HG03159 (cell line): Measurements from ENCODE around the gene ZNF219.

Experiments used
- ATAC-seq: cut with Tn5 transposase; IDR thresholded peaks from one replicate; pipeline ENCODE4 v1.9.1; 2021; ENCODE audit warnings: mild to moderate bottlenecking, moderate library complexity; ENCODE audit not compliant: unreplicated experiment

Gene ZNF219

GRCh38 chr14:21102521-21103410, 4.3 kb upstream of the ZNF219 start:
- no peak for ATAC-seq

DNA sequence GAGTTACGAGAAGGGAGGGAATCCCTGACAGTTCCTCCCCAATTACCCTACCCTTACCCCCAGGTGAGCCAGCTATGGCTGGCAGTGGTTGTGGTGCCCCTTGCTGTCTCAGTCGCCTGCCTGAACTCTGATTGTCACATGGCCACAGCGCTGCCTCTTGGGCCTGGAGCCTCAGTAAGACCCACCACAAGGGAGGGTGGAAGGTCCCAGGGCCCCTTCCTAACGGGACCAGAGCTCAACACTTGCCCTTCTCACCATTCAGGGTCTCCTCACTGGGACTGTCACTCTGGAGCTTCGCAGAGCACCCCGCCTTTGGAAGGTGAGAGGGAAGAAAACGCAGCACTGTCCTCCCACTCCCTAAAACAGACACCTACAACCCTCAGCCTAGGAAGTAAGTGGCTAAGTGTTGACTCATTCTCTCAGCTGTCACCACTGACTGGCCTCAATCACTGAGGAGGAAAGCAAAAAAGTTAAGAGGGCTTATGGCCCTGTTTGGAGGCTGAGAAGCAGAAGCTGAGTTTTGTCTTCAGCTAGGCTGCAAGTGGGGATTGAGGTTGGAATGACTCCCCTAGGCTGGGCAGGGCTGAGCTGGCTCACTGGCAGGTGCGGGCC, 3.5 kb upstream of the ZNF219 start:
- ATAC-seq, result no peak

DNA sequence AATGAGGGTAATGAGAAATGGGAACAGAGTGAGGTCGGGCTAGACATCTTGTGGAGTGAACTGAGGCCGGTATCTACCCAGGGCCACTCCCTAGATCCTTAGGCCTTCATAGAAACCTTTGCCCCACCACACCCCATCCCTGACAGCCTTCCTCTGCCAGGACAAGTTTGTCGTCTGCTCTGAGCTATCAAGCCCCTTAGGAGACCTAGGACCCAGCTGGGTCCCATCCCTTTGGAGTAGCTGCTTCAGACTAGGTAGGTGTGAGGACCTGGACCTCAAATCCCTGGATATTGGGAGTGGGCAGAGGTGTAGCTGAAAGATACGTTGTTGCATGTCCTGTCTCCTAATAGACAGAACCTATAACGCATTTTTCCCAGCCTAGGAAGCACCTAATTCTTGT, 2.5 kb upstream of the ZNF219 start, which contains the start of gene TMEM253:
TMEM253 (plus strand) TSS at position 136 of the 400 bp plus-strand sequence. CDS start 278 bp downstream, outside the sequence.
- no peak for ATAC-seq

DNA sequence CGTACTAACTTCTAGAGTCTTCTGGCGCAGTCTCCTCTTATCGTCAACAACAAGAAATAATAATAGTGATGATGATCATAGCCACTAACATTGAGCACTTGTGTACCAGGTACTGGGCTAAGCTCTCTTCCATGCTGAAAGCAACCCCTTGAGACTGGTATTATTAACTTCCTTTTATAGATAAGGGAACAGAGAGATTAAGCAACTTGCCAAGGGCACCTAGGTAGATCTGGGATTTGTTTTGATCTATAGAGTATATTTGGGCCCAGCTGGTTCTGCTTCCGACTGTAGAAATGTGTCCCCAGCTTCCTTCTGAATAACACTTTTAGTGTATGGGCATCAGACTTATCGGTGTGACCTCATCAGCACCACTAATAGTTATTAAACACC, 1.1 kb upstream of the ZNF219 start:
- ATAC-seq, result no peak

DNA sequence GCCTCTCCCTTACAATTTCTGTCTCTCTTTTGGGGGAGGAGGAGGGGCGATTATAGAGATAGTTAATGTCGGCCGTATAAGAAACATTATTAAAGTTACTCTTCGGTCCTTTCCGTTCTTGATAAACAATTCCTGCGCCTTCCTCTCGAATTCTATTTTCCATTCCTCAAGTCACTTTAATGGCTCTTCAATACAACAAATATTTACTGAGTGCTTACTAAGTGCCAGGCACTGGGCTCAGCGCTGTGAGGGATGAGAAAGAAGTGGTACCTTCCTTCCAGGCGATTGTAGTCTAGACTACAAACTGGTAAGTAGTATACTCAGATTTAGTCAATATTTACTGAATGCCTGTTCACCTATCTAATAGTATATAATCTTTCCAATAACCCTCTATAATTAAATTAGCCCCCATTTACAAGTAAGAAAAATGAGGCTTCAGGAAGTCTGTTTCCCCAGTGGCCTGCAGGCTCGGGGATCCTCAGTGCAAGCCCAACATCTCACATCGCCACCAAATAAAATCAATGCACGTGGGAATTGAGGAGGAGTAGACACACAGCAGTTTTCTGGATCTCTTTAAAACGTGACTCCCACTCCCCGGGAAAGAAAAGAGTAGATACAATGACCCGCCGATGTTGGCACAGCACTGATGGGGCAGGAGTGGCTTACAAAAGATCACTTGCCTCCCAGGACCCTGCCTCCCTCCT, 589 bp upstream of the ZNF219 start:
- ATAC-seq, result no peak

GRCh38 chr14:21097636-21098075, 799 bp downstream of the ZNF219 start:
- no peak for ATAC-seq

DNA sequence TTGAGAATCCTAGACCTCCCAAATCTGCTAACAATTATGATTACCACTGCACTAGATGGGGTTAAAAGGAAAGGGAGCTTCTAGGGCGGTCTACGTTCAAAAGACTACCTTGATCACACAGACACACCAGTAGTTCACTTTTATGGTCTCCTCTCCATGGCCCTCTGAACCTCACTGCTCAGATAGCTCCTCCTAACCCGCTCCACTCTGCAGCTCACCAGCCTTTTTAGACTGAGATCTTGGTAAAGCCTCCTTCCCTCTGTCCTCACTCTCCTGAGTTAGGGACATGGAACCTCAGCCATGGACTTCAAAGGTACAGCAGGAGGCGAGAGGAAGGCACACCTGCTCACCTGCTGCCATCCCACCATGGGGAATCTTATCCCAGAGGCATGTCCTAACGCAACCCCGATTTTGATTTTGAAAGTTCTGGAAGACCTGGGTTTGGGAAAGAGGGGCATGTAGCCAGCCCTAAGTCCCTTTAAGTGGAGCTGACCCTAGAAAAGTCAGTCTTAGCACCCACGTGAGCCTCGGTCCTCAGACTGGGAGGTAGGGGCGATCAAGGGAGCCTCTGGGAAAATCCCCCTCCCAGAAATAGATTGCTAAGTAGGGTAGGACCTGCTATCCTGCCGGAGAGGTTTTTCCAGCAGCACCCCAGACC, 1.3 kb downstream of the ZNF219 start:
- no peak for ATAC-seq

DNA sequence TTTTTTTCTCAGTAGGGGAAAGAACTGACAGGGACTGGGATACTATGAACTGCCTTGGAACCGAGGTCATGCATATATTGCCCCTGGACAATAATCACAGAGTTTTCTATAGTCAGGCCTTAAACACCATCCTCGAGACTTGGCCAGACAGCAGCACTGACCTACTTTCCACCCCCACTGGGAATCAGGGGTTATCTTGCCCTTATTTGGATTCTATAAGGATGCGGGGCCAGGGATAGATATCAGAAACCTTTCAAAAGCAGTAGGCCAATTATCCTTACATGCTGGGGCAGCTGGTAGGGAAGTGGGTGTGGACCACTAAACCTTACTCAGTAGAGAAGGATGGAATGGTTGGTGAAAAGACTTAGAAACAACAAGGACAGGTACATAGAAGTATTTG, 2.0 kb downstream of the ZNF219 start:
- ATAC-seq, result no peak

GRCh38 chr14:21095430-21096205, 2.8 kb downstream of the ZNF219 start:
- ATAC-seq, result no peak

DNA sequence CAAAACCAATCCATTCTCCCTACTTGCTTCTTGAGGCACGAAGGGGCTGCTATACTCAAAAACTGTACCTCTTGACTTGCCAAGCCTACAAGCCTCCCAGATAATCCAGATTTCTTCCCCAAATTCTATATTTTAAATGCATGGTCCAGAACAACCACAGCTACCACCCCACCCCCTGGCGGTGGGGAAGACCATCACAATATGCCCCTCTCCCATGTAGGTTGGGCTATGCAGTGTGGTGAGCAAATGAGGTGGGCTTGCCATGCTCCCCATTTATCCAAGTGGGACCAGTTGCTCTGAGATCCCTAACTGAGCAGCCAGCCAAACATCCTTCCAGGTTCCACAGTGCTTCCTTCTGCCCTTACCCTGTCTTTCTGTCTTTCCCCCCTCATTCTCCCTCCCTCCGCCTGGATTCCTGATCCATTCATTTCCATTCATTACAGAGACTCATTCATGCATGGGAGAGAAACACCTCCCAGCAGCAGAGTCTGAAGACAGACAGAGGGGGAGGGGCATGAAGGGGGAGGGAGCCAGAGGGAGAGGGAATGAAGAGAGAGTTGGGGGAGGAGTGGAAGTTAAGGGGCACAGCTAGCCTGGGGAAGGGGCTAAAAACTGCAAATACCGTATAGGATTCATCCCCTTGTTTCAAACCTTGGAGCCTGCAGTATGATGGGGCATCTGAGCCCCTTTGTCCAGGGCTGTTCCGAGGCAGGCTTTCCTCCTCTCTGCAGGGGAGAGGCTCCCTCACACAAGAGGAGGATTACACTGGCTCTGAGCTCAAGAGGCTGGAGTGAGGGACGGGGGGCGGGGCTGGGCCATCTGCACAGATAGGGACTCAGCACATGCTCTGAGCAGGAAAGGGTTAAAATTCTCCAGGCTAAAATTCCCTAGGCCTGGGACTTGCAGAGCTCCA, 4.4 kb downstream of the ZNF219 start:
- ATAC-seq, result no peak

DNA sequence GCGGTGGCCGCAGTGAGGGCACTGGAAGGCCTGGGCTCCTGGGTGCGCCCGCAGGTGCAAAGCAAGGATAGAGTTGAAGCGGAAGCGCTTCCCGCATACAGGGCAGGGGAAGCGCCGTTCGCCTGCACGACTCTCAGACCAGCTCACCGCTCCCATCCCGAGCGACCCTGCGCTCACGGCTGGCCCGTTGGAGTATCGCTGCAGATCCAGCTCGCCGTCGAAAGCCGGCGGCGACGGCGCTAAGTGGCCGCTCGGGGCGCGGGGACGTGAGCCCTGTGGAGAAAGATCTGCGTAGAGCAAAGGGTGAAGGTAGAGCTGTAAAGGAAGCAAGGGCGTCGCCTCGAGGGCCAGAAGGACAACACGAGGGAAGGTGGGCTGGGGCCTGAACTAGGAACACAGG, 5.4 kb downstream of the ZNF219 start:
- ATAC-seq, result no peak

DNA sequence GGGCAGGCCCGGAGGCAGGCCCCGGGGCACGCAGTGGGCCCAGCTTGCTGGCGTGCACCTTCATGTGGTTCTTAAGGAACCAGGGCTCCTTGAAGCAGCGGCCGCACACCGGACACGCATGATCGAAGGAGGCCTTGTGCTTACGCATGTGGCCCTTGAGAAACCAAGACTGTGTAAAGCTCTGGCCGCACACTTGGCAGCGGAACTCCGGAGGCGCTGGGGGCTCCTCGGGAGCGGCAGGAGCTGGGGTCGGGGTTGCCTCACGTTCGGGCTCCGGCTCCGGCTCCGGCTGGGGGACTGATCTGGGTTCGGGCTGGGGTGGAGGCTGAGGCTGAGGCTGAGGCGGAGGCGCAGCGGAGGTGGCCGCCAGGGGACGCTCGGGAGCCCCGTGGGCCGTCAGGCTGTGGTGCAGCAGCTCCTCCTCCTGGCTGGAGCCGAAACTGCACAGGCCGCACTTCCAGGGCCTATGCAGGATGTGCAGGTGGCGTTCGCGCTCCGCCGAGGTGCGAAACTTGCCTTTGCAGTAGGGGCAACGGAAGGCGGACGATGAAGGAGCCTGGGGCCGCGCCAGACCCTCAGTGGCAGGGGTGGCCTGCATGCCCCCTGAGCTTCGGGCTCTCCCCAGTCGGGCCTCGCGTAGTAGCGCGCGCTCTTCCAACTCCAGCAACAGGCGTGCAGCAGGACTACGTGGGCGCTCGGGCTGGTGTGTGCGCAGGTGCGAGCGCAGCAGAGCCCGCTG, 6.0 kb downstream of the ZNF219 start:
- ATAC-seq, result peak; percentile 76

- no peak for ATAC-seq
Observed at GRCh38 chr14:21091821-21092272, 6.6 kb downstream of the ZNF219 start.

DNA sequence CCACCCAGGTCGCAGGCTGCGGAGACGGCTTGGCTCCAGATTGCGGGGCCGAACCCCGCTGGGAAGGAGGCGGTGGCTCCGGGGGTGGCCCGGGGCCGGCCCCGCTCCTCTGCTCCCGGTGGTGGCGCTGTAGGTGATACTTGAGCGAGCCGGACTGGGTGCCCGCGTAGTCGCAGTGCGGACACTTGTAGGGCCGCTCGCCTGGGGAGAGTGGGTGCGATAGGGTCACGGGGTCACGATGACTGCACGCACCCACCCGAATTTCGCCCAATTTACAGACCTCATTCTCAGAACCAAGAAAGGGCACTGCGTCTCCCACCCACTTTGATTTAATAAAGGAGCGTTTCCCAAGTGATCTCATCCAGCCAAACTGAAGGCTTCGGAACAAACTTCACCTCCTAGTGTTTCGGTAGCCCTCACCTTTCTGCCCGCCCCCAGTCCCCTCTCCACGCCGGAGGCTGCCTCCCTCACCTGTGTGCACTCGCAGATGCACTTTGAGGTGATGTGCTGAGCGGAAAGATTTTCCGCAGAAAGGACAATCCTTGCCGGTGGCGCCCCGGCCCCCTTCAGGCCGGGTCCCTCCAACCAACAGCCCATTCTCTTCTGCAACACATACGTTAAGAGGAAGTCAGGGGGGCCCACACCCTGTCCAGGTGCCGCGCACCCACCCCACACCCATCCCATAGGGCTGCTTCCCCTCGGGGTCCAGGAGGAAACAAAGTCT, 7.4 kb downstream of the ZNF219 start:
- no peak for ATAC-seq

- no peak for ATAC-seq
Observed at GRCh38 chr14:21090194-21090939, 8.1 kb downstream of the ZNF219 start.

GRCh38 chr14:21089877-21090193, 8.6 kb downstream of the ZNF219 start:
- no peak for ATAC-seq

DNA sequence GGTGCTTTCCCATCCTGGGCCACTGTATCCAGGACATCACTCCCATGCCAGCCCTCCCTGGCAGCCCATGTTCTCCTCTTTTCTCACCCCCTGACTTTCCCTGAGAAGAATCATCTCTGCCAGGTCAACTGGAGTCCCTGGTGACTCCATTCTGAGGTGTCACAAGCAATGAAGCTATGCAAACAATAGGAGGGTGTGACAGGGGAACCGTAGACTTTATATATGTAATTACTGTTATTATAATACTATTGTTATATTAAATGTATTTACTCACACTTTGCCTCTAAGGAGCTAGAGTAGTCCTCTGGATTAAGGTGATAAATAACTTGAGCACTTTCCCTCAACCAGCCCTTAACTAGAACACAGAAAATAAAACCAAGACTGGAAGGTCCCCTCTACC, 9.2 kb downstream of the ZNF219 start:
- no peak for ATAC-seq
